Activated CD4-positive, alpha-beta T cell treated with anti-CD3 and anti-CD28 coated beads, Interleukin-2, amount 50 U/mL, for 16 hours (primary cell): ENCODE results near the gene IGF1.
"Not testable (repeated sequence)": the region's sequence is repeated elsewhere in the genome, so short reads cannot be mapped to it uniquely, and the experiment has no call there.

Experiments used
- DNase-seq: peaks from one replicate; pipeline ENCODE4 v3.0.0-alpha.2; 2020

IGF1 gene

DNA sequence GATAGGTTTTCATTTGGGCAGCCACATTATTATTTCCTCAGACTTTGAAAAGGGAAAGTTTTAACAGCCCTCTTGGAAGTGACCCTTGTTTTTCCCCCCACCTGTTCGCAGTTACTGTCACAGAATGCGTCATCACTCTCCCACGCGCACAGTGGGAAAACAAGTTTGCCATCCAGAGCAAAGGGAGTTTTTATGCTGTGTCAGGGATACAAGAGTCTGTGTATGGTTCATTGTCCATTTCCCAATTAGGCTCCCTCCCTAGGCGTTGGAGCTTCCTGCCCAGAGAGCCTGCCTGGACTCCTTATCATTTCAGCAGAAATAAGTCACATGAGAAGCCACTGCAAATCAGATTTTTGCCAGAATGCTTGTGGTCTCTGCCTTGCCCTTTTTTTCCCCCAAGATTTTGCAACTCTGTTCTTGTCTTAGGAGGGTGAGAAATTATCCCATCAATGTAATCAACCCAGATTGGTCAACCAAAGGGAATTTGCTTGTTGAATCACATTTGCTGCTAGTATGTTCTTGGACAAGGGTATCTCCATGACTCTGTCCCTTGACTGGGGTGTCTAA, 104.1 kb downstream of the IGF1 start:
- DNase-seq, result no peak

GRCh38 chr12:102374190-102374589, 106.2 kb downstream of the IGF1 start:
- no peak for DNase-seq

- DNase-seq, result no peak
Measured at GRCh38 chr12:102372087-102372486, 108.3 kb downstream of the IGF1 start.

GRCh38 chr12:102371165-102371564, 109.2 kb downstream of the IGF1 start:
- no peak for DNase-seq

- DNase-seq, result no peak
Measured at GRCh38 chr12:102369876-102370275, 110.5 kb downstream of the IGF1 start.

DNA sequence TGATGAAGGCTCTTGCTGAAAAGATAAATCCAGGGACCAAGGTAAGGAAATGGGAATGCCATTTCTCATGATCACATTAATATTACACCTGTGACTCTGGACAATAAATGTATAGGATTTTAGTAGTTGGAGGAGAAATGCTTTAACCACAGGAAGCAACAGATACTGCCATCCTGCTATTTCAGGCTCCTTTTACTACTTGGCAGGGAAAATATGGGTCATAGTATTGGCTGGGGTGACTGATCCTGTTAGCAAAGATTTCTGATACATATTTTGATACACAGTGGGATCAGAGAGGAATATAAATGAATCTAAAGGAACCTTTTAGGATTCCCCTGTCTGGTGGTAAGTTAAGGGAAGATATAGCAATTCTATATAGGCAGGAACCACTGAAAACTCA, 115.0 kb downstream of the IGF1 start:
- DNase-seq, result no peak

- DNase-seq, result no peak
Measured at GRCh38 chr12:102364709-102365108, 115.7 kb downstream of the IGF1 start.

DNA sequence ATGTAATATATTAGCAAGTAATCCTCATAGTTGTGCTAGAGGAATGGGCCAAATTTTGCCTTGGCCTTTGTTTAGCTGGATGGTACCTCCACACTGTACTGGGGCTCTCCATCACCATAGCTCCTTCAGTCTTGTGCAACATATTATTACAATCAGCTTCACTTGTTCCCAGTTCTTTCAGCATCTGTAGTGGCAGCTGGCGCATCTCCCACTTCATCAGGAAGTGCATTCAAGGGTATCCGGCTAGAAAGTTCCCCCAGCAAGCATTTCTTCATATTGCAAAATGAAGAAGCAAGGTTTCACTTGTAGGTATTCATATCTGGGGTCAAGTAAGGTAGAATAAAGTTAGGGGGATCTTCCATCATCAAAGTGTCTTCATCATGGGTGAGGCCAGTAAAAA, 123.7 kb downstream of the IGF1 start:
- no peak for DNase-seq

- not testable (repeated sequence) for DNase-seq
Measured at GRCh38 chr12:102354281-102354680, 126.1 kb downstream of the IGF1 start.

DNA sequence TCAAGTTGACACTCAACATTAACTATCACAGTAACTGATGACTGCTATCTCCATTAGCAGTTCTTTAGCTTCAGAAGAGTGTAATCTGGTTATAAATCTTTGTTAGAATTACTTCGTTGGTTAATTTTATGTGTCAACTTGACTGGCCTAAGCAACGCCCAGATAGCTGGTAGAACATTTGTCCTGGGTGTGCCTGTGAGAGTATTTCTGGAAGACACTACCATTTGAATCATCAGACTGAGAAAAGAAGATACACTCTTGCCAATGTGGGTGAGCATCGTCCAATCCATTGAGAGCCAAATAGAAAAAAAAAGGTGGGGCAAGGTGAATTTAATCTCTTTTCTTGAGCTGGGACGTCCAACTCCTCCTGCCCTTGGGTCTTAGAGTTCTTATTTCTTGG, 129.0 kb downstream of the IGF1 start:
- DNase-seq, result no peak

DNA sequence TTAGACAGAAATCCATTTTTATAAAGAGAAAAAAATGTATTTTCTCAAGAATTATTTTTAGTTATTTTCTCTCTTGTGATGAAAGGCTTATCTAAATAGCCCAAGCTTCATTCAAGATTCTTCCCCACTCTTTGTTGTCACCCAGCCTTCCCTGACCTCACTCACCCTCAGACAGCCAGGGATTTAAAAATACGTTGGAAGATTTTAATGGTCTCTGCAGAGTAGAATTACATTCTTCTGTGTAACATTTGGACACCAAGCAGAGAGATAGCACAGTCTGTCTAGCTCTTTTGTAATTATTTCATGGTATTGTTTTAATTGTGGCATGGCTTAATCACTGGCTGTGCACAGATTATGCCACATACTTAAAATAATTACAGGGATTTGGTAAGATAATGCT, 130.3 kb downstream of the IGF1 start:
- DNase-seq, result no peak

DNA sequence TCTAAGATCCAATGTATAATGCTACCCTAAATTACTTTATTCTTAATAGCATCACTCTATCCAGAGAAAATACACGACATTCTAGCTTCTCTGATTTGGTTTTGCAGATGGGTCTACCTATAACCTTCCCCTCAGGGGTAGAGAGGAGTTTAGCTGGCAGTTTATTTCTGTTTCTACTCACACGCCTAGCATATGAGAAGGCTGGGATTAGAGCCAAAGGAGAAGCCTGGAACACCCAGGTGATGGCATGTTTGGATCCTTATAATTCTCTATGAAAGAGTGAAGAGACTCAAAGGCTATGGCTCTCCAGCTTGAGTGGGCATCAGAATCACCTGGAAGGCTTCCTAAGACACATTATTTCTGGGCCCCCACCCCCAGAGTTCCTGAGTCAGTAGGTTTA, 131.3 kb downstream of the IGF1 start:
- no peak for DNase-seq

DNA sequence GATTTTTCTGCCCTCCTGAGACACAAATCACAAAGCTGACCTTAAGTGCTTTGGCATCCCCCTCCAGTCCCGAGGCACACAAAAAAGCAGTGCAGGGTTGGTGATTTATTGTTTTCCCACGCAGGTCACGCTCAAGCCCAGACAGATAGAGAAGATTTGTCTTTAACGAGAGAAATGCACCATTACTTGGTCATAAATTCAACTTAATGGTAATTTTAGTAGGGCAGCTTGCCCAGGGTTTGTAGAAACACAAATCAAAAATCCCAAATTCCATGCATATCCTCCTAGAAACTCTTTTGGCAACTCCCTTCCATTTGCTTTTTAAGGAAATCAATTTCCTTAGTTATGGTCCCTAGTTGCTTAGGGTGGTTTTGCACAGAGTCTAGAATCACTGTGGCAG, 132.6 kb downstream of the IGF1 start:
- no peak for DNase-seq
